SJSA1 (cell line): ENCODE data around the gene SERTM1. TPM values are rescaled to one million over a fixed set of nuclear protein-coding genes. Genes with fewer than 3 reads are reported as not detected.

Experiments
- DNase-seq, 2 experiments: peaks; one replicate each; pipeline ENCODE4 v3.0.0-alpha.2; 2015 to 2020; ENCODE audit warnings: low spot score in 2 of 2, low read depth in 1 of 2
- H3K27ac ChIP-seq: fragments of 250-450 bp; sonication (Bioruptor Pico); 2 replicates; pipeline ENCODE4 v1.5.1; 2020; ENCODE audit warnings: mild to moderate bottlenecking, moderate library complexity
- H3K27me3 ChIP-seq: fragments of 250-450 bp; sonication (Bioruptor Pico); replicated peaks from 2 replicates; pipeline ENCODE4 v1.5.1; 2020; ENCODE audit warnings: mild to moderate bottlenecking, moderate library complexity
- H3K36me3 ChIP-seq: fragments of 250-450 bp; sonication (Bioruptor Pico); 2 replicates; pipeline ENCODE4 v1.5.1; 2020; ENCODE audit warnings: mild to moderate bottlenecking
- H3K4me1 ChIP-seq: fragments of 250-450 bp; sonication (Bioruptor Pico); replicated peaks from 2 replicates; pipeline ENCODE4 v1.6.1; 2021; ENCODE audit warnings: mild to moderate bottlenecking
- H3K4me3 ChIP-seq: fragments of 250-450 bp; sonication (Bioruptor Pico); 2 replicates; pipeline ENCODE4 v1.5.1; 2020; ENCODE audit warnings: mild to moderate bottlenecking
- H3K9me3 ChIP-seq: fragments of 250-450 bp; sonication (Bioruptor Pico); replicated peaks from 2 replicates; pipeline ENCODE4 v1.5.1; 2020; ENCODE audit warnings: mild to moderate bottlenecking
- total RNA-seq: library from RNA; depleted of rRNA; stranded (reverse); fragments of >200 nt; shearing (Covaris generic); gene quantifications from 2 replicates; pipeline ENCODE4 v1.2.3, GENCODE V29; 2014; rRNA removed

SERTM1 gene
- not detected in 2 replicates for total RNA-seq

DNA sequence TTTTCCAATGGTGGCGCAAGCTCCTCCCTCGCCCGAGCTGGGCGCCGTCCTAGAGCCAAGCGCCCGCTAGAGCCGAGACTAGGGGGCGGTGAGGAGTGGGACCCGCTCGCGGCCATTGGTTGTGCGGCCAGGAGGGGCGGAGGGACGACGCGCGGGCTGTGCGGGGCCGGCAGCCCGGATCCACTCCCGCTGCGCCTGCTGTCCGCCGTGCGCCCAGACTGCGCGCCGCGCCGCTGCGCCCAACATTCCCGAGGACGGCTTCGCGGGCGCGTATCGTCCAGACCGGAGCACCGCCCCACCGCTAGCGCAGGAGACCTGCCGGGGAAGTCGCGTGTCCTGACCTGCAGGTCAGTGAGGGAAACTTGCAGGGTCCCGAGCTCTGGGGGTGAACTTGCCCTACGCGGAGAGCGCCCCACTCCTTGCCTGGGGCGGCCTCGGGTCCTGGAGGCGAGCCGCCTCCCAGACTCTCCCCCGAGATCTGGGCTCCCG, at the start of gene SERTM1:
Gene SERTM1 (plus strand): TSS at position 183 of the 489 bp plus-strand sequence. CDS start 21,059 bp downstream, outside the sequence.
- Histone ChIP-seq H3K27ac (no peak within 1 kb of the TSS), H3K9me3 (no peaks in the 10 kb centered on the region), H3K4me1 (no peaks in the 10 kb centered on the region), H3K27me3 (peaks cover 18% of the 10 kb centered on the region), H3K36me3 (no peaks in the 10 kb centered on the region), H3K4me3 (no peak within 1 kb of the TSS)
- DNase-seq, result no peak

DNA sequence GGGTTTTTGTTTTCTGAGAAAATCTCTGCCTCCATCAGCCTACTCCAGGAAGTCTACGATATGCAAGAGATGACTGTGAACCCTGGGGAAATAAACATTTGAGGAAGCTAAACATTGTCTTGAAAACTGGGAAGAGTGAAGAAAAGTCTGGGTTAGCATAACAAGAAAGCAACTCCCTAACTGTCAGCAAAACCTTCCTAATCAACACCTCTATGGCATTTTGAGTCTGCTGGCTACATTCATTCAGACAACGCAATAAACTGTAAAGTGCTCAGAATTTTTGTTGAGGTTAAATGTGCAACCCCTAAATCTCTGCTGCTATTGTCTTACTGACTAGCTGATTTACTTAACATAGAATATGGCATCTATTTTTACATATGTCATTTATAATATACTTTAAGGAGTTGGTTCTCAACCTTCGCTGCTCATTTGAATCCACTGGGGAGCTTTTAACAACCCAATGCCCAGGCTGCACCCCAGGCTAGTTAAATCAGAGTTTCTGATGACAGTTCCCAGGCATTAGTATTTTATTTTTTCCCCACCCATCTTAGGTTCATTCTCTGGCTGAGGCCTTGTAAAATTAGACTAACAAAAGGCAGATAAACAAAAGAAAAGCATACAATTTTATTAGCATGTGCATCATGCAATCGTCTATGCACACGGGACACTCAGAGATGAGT, 45.3 kb upstream of the SERTM1 start:
- Histone ChIP-seq H3K36me3 (no peaks in the 10 kb centered on the region), H3K27me3 (no peaks in the 10 kb centered on the region), H3K27ac (no peak overlapping the region), H3K9me3 (no peaks in the 10 kb centered on the region), H3K4me3 (no peak overlapping the region), H3K4me1 (no peaks in the 10 kb centered on the region)
- DNase-seq, result no peak

DNA sequence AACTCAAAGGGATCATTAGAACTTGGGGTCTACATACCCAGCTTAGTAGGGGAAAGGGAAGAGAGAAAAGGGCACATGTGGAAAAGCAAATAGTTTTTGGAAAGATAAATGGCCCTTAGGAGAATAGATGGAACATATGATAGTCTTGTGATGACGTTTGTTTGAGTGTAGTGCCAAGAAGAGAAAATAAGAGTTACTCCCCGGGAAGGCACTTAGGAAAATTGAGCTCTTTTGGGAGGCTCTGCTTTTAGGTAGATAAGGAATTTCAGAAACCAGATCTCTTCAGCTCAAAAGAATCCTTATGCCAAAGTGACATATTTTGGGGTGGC, 44.8 kb upstream of the SERTM1 start:
- Histone ChIP-seq H3K4me3 (no peak overlapping the region), H3K4me1 (no peaks in the 10 kb centered on the region), H3K27me3 (no peaks in the 10 kb centered on the region), H3K27ac (no peak overlapping the region), H3K36me3 (no peaks in the 10 kb centered on the region), H3K9me3 (no peaks in the 10 kb centered on the region)
- DNase-seq, result no peak

DNA sequence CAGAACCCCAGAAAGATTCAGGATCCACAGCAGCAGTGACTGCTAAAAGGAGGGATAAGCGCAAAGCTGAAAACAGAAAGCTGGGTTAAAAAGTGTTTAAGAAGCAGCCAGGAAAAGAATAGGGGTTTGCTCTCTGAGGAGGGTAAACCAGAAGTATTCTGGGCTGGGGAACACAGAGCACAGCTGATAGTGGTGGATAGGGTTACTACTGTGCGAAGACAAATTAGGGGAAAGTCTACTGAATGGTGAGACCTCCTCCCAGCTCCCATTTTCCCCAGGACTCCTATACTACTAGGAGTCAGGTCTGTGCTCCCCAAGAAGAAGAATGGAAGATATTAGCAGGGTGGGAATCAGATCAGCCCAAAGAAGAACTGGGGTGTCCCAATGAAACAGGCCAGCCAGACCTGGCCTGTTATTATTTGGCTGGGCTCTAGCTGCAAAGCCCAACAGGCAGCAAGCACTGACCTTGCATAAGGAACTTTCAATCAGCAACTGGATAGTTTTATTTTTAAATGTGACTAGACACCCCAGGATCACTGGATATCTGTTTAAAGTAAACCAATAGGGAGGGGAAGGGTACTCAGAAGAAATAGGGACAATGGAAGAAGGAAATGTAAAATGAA, 43.5 kb upstream of the SERTM1 start:
- Histone ChIP-seq H3K9me3 (no peaks in the 10 kb centered on the region), H3K4me3 (no peak overlapping the region), H3K36me3 (no peaks in the 10 kb centered on the region), H3K27me3 (no peaks in the 10 kb centered on the region), H3K27ac (no peak overlapping the region), H3K4me1 (no peaks in the 10 kb centered on the region)
- no peak for DNase-seq

DNA sequence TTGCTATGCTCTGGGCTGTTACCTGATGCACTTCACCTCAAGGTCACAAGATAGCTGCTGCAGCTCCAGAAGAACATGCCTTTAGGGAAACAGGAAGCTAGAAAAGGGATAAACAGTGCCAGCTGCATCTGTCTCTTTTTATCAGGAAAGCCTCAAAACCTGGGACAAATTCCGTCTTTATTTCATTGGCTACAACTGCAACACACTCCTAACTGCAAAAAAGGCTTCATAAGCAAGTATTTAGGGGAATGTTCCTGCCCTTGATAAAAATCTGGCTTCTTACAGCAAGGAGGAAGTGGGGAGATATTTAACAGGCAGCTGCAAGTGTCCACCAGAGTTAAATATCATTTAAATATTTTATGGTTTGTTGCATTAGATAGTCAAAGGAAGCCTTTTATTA, 34.2 kb upstream of the SERTM1 start:
- DNase-seq, result no peak
- Histone ChIP-seq H3K4me1 (no peaks in the 10 kb centered on the region), H3K4me3 (no peak overlapping the region), H3K27me3 (no peaks in the 10 kb centered on the region), H3K9me3 (no peaks in the 10 kb centered on the region), H3K36me3 (no peaks in the 10 kb centered on the region), H3K27ac (no peak overlapping the region)

DNA sequence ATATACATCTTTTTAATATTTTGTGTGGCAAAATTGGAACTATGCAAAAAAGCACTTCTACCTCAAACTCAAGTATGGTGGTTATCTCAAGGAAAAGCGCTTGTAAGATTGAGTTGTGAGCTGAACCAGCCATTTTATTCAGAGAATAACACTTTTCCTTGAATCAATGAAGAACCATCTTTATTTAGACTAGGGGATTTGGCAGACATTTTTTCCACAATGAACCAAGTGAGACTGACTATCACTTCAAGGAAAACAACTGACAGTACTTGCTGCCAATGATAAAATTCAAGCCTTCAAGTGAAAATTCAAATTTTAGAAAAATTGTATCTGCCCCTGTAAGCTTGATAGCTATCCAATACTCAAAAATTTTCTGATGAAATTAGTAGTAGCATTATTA, 23.2 kb upstream of the SERTM1 start:
- no peaks in the 10 kb centered on the region for H3K4me1 ChIP-seq
- no peak overlapping the region for H3K4me3 ChIP-seq
- H3K9me3 ChIP-seq, result no peaks in the 10 kb centered on the region
- no peaks in the 10 kb centered on the region for H3K27me3 ChIP-seq
- DNase-seq, result no peak
- no peaks in the 10 kb centered on the region for H3K36me3 ChIP-seq
- no peak overlapping the region for H3K27ac ChIP-seq

DNA sequence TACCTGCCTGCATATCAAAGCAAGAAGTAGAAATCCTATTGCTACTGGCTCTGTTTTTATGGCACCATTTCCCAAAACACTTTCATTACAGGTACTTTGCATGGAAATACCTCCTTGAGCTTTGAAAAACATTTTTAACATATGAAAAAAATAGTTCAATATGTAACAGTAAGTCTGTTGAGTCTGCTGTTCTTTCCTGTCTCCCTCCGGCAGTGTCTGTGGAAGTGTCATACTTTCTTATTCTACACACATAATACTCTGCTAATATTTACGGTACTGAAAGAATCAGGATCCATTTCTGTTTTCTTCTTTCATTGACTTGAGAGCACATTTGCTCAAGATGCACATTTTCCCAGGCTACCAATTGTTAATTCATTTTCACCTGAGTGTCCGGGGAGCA, 8.2 kb upstream of the SERTM1 start:
- DNase-seq, result no peak
- Histone ChIP-seq H3K4me3 (no peak overlapping the region), H3K9me3 (no peaks in the 10 kb centered on the region), H3K27ac (no peak overlapping the region), H3K36me3 (no peaks in the 10 kb centered on the region), H3K27me3 (no peaks in the 10 kb centered on the region), H3K4me1 (no peaks in the 10 kb centered on the region)

DNA sequence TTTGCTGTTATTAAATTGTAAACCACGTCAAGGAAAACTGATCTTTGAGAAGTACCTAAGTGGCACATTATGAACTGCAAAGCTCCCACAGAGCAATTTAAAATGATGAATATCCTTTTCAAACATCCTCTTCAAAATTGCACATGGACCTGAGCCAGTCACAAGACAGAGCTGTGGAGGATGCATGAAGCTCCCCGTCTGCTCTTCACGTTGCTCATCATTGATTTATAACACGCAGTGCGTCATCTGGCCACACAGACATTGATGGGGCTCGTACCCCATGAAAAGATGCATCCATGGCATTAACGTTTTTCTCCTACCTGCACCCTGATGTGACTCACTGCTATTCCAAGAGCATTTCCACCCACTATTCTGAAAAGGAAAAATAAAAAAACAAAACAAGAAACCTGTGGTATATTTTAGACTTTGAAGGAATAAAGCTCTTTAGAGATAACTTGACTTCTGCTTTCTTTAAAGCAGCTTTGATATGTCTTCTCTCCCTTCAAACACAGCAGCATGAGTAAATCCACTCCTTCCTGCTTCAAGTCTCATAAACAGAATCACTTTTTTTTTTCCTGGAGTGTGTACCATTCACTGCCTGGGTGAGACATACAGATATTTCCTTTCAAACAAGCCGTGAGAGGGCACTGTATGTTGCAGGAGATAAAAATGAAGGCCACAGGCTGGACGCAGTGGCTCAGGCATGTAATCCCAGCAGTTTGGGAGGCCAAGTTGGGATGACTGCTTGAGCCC, 7.2 kb upstream of the SERTM1 start:
- H3K27me3 ChIP-seq, result no peaks in the 10 kb centered on the region
- no peaks in the 10 kb centered on the region for H3K4me1 ChIP-seq
- no peak overlapping the region for H3K27ac ChIP-seq
- DNase-seq, result no peak
- H3K9me3 ChIP-seq, result no peaks in the 10 kb centered on the region
- no peak overlapping the region for H3K4me3 ChIP-seq
- no peaks in the 10 kb centered on the region for H3K36me3 ChIP-seq

DNA sequence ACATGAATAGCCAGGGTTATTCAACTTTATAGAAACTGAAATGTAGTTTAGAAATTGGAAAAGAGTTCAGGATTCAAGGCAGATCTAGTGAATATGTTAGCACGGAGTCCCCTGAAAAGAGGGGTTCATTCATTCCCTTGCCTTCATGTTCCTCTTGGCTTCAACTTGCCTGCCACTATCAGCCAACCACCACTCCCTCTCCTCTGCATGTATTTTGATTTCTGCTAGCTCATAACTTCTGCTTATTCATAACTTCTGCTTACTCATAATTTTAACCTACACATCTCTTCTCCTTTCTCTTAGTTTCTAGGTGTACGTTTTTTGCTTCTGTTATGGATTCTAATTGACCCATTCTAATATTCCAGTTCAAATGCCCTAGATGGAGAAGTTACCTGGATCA, 5.5 kb upstream of the SERTM1 start:
- Histone ChIP-seq H3K4me1 (no peaks in the 10 kb centered on the region), H3K36me3 (no peaks in the 10 kb centered on the region), H3K4me3 (no peak overlapping the region), H3K9me3 (no peaks in the 10 kb centered on the region), H3K27ac (no peak overlapping the region), H3K27me3 (peaks cover 4% of the 10 kb centered on the region; the same call in 1 of the 2 replicates)
- DNase-seq, result no peak

DNA sequence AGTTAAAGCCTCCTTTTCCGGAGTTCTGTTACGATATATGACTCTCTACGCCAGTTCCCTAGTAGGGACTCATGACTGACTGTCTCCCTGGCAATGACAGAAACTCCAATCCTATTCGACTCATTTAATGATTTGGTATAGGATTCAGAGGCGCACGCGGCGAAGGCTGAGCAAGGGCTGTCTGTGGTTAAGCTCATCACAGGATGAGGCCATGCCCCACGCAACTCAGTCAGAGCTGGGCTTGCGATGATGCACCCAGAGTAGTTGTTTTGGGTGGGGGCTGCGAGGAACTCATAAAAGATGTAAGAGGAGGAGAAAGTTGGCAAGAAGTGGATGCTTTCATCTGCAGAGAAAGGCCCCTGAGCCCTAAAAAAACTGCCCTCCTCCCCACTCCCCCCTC, 468 bp upstream of the SERTM1 start:
- H3K4me3 ChIP-seq, result no peak overlapping the region
- no peaks in the 10 kb centered on the region for H3K36me3 ChIP-seq
- H3K27me3 ChIP-seq, result peaks cover 18% of the 10 kb centered on the region
- DNase-seq, result no peak
- no peak overlapping the region for H3K27ac ChIP-seq
- H3K4me1 ChIP-seq, result no peaks in the 10 kb centered on the region
- no peaks in the 10 kb centered on the region for H3K9me3 ChIP-seq

DNA sequence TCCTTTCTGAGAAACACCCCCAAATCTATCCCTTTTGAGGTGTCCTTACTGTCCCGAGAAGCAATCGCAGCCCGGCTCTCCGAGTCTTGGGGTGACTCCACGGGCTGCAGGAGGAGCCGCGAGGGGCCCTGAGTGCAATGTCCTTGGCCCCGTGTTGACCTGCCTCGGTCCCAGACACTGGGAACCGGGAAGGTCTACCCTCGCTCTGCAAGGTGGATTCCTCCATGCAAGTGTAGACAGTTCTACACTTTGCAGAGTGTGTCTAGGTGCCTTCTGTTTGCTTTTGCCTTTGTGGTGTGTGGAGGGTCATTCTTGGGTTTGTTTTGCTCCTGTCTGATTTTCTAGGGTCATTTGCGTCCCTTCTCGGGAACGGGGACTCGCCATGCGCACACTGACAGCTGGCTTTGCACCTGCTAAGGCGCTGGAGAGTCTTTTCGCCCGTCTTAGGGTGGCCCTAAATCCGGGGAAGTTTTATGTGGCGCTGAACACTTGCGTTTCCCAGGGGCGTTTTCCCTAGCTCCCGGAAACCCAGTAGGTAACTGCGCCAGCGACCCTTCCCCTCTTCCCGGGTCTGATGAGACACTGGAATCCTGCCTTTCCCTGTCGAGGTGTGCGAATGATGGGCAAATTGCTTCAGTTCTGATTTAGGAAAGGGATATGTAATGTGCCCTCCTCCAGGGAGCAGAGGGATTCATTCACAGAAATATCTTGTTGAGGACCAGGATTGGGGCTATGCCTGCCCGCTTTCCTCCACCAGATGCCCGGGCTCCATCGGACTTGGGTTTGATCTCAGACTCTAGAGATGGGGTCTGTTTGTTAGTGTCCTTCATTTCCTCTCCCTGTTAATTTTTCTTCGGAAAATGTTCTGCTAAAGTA, 755 bp downstream of the SERTM1 start:
- H3K27ac ChIP-seq, result no peak overlapping the region
- H3K4me3 ChIP-seq, result no peak overlapping the region
- peaks cover 18% of the 10 kb centered on the region for H3K27me3 ChIP-seq
- no peaks in the 10 kb centered on the region for H3K4me1 ChIP-seq
- DNase-seq, result no peak
- no peaks in the 10 kb centered on the region for H3K9me3 ChIP-seq
- no peaks in the 10 kb centered on the region for H3K36me3 ChIP-seq

DNA sequence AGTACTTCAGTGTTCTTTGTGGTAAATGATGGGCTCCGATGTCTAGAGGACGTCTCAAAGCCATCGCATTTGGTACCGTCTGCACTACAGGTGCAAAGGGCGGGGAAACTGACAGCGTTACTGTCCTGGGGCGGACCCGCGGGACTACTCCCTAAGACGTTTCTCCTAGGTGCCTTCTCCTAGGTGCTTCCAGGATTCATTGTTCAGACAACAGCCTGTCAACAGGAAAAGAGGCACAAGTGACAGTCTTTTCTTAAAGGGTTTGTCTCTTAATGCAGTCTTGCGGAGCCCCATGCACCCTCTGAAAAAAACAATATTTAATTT, 1.4 kb downstream of the SERTM1 start:
- Histone ChIP-seq H3K4me1 (no peaks in the 10 kb centered on the region), H3K27me3 (peaks cover 18% of the 10 kb centered on the region), H3K36me3 (no peaks in the 10 kb centered on the region), H3K4me3 (no peak overlapping the region), H3K27ac (no peak overlapping the region), H3K9me3 (no peaks in the 10 kb centered on the region)
- no peak for DNase-seq

DNA sequence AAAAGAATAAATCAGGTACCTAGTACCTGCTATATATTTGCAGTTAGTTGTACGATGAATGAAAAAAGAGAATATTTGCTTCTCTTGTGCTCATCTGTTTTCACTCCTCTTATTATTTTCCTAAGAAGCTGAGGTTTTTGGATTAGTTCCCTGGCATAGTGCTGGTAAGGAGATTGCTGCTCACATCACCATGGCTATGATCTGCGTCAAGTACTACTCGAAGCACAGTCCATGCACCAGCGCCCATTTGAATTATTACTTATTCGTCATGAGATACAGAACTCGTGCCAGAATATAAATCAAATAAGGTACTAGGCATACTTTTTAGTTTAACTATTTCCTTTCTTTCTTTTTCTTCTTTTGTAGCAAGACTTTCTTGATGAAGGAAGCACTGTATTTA, 7.1 kb downstream of the SERTM1 start:
- H3K9me3 ChIP-seq, result no peaks in the 10 kb centered on the region
- no peak for DNase-seq
- no peak overlapping the region for H3K4me3 ChIP-seq
- no peaks in the 10 kb centered on the region for H3K27me3 ChIP-seq
- H3K27ac ChIP-seq, result no peak overlapping the region
- H3K36me3 ChIP-seq, result no peaks in the 10 kb centered on the region
- no peaks in the 10 kb centered on the region for H3K4me1 ChIP-seq
